T-helper 1 cell treated with Interleukin-12 subunit alpha and Interleukin-12 subunit beta and Interleukin-4 antibody, amounts not matched to agents 30 μg/mL and 1 μg/mL, for 36 hours (primary cell): ENCODE data around the gene SGSM2.

Experiments
- H3K27ac Mint-ChIP-seq: one replicate; pipeline ENCODE4 v1.8.0; 2021; ENCODE audit warnings: mild to moderate bottlenecking, mixed read lengths
- H3K27me3 Mint-ChIP-seq: one replicate; pipeline ENCODE4 v1.8.0; 2021; ENCODE audit warnings: low read depth, mixed read lengths
- H3K36me3 Mint-ChIP-seq: one replicate; pipeline ENCODE4 v1.8.0; 2021; ENCODE audit warnings: low read depth, mixed read lengths
- H3K4me1 Mint-ChIP-seq: one replicate; pipeline ENCODE4 v1.8.0; 2021; ENCODE audit warnings: low read depth, mixed read lengths
- H3K4me3 Mint-ChIP-seq: one replicate; pipeline ENCODE4 v1.8.0; 2021; ENCODE audit warnings: mild to moderate bottlenecking, moderate library complexity, mixed read lengths
- H3K9me3 Mint-ChIP-seq: one replicate; pipeline ENCODE4 v1.8.0; 2021; ENCODE audit warnings: mixed read lengths

Gene SGSM2

DNA sequence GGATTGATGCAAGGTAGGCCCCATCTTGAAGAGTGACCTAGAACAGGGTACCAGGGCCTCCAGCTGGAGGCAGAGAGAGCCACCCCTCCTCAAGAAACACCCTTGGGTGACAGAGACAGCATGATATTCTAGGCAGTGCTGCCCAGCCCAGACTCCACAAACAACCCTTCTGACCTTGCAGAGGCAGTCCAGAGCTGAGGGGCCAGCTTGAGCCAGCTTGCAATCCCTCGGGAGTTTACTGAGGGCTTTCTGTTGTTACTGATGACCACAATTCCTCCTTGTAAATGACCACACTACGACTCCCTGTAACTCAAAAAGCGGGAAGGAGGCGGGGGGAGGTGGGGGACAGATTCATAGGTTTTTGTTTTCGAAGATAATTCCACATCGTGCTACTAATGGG lies 82.2 kb downstream of the SGSM2 start:
- Mint-ChIP-seq H3K9me3 (no peaks in the 10 kb centered on the region), H3K27ac (no peak overlapping the region), H3K36me3 (peaks cover 1% of the 10 kb centered on the region), H3K27me3 (no peaks in the 10 kb centered on the region), H3K4me3 (no peak overlapping the region), H3K4me1 (peaks cover 2% of the 10 kb centered on the region)

DNA sequence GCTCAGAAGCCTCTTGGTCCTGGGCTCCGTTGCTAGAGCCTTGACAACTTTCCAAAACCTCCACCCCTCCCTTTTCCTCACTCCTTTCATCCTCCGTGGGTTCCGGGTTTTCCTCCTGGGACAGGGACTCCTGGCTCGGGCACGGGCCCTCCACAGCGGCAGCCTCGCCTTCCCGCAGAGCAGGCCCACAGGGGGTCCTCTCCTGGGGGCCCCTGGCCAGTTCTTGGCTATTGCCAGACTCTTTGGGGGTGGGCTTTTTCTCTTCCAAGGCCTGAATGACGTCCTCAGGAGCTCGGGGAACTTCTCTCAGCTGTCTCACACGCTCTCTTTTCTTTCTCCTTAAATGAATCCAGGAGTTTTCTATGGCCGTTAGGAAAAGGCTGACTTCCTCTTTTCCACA lies 82.9 kb downstream of the SGSM2 start:
- no peaks in the 10 kb centered on the region for H3K9me3 Mint-ChIP-seq
- H3K4me1 Mint-ChIP-seq = peaks cover 2% of the 10 kb centered on the region
- H3K27me3 Mint-ChIP-seq = no peaks in the 10 kb centered on the region
- no peak overlapping the region for H3K4me3 Mint-ChIP-seq
- no peak overlapping the region for H3K27ac Mint-ChIP-seq
- H3K36me3 Mint-ChIP-seq = peaks cover 1% of the 10 kb centered on the region

DNA sequence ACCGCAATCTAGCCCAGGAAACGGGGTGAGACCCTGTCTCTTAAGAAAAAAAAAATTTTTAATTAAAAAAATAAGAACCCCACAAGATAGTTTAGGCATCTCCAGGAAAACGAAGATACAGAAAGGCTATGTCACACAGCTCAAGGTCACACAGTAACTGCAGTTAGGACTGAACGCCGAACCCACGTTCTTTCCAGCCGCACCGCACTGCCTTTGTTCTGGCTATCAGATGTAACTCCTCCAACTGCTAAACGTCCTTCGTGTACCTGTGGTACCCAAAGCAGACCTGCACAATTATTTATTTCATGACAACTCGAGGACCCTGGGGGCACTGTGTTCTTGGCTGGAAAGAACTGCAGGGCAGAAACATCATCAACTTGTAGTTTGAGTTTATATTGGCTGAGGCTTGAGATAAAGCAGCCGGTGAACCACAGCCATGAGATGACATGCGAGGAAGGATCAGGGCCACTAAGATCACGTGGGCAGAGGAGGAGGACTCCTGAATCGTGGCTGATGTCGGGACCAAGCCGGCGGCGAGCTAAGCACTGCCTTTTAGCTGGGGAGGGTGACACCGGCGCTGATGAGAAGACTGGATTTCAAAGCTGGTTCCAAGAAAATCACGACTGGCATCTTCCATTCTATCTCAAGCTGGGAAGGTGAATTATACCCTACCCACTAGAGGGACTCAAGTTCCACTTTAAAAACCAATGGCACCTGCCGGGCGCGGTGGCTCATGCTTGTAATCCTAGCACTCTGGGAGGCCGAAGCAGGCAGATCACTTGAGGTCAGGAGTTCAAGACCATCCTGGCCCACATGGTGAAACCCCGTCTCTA lies 84.2 kb downstream of the SGSM2 start:
- peaks cover 1% of the 10 kb centered on the region for H3K36me3 Mint-ChIP-seq
- peaks cover 2% of the 10 kb centered on the region for H3K4me1 Mint-ChIP-seq
- no peaks in the 10 kb centered on the region for H3K27me3 Mint-ChIP-seq

DNA sequence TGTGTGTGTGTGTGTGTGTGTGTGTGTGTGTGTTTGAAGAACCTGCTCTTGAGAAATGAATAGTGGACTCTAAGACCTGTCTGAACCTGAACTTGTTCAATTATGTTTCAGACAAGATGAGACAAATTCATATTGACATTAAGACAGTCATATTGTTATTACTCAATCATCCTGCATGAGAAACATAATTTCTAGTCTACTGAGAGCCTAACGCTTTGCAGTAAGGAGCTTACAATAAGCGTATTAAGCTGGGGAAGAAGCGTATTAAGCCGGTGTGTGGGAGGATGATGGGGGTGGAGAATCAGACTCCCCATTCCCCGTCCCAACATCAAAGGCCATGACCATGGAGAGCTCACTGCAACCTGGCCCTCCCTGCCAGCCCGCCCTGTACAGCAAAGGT lies 86.0 kb downstream of the SGSM2 start:
- Mint-ChIP-seq H3K27me3 (no peaks in the 10 kb centered on the region), H3K9me3 (no peaks in the 10 kb centered on the region), H3K36me3 (peaks cover 1% of the 10 kb centered on the region), H3K27ac (no peak overlapping the region), H3K4me1 (no peaks in the 10 kb centered on the region), H3K4me3 (no peak overlapping the region)

More for the DNA sequence above, 84.2 kb downstream of the SGSM2 start:
- H3K27ac Mint-ChIP-seq = no peak overlapping the region
- H3K4me3 Mint-ChIP-seq = no peak overlapping the region
- H3K9me3 Mint-ChIP-seq = no peaks in the 10 kb centered on the region

GRCh38 chr17:2427215-2427614 lies 89.9 kb downstream of the SGSM2 start:
- H3K4me1 Mint-ChIP-seq = no peaks in the 10 kb centered on the region
- H3K4me3 Mint-ChIP-seq = no peak overlapping the region
- H3K27me3 Mint-ChIP-seq = no peaks in the 10 kb centered on the region
- H3K9me3 Mint-ChIP-seq = no peaks in the 10 kb centered on the region
- H3K27ac Mint-ChIP-seq = no peak overlapping the region
- H3K36me3 Mint-ChIP-seq = no peaks in the 10 kb centered on the region

- Mint-ChIP-seq H3K27ac (no peak overlapping the region), H3K27me3 (no peaks in the 10 kb centered on the region), H3K4me3 (no peak overlapping the region), H3K4me1 (no peaks in the 10 kb centered on the region), H3K36me3 (no peaks in the 10 kb centered on the region), H3K9me3 (no peaks in the 10 kb centered on the region)
These were observed 90.6 kb downstream of the SGSM2 start for GRCh38 chr17:2427910-2428309.
